ENCODE data around the gene CLSTN2. TPM values are rescaled to one million over a fixed set of nuclear protein-coding genes. Genes with fewer than 3 reads are reported as not detected.

Gene CLSTN2
- total RNA-seq, 1 experiment from 2014 or later: 0.84 TPM

DNA sequence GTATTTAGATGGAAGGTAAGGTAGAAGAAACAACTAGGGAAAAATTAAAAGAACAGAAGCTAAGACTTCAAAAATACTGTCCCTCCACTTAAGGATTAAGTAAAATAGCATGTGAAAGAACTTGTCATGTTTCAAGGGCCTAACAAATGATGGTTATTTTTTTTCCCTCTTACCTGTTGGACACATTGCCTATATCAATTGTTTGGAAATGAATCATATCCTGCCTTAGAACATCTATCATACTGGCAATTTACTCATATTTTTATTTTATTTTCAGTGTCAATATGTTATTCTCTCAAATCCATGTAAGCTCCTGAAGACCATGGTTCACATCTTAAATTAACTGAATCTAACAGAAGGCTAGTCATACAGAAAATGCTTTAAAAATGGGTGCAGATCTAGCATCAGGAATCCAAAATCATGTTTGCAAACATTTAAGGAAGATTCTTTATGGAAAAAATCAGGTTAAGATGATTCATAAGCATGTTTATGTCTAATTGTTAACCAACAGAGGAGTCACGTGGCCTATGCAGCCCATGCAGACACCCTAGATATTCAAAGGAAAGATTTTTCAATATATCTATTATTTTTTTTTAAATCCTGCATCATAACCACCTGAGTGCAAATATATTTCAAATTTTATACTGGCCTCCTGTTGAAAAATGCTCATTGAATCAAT is 607.1 kb downstream of the CLSTN2 start:
- DNase-seq (ENCODE audit: low read depth): no peak

DNA sequence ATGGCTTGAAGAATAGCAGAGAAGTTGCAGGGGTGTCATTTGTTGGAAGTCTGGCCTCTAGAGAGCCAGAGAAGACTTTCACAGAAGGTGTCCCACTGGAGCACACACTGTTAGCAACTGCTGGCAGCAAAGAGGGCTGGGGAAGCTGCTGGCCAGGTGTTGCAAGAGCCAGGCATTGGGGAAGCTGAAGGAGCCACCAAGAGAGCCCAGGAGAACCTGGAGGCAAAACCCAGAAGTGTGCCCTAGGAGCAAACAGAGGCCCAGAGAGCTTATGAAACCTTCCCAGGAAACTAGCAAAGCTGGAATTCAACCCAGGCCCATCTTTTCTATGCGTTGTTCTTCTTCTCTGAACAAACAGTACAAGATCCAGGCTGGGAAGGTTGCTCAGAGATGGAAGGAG is 610.2 kb downstream of the CLSTN2 start:
- DNase-seq (ENCODE audit: low read depth): no peak

GRCh38 chr3:140545756-140546155 is 610.8 kb downstream of the CLSTN2 start:
- peak; percentile 55 for DNase-seq (ENCODE audit: low read depth)

DNA sequence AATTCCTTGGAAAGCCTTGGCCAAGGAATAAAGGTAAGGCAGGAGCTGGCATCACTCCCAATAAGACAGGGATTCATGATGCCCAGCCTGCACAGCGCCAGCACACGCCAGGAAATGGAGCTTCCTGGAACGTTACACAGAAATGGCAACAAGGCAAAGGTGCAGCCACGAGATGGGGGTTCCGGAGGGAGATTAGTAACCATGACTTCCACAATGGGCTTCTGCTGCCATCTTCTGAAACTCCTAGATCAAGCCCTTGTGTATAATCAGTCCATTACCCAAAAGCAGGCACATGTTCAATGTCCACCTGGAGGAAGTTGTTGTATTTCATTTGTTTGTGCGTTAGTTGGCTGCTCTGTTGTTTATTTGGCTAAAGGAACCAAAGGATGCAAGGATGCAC is 611.7 kb downstream of the CLSTN2 start:
- DNase-seq (ENCODE audit: low read depth): peak; percentile 44

- peak; percentile 24 for DNase-seq (ENCODE audit: low read depth)
These were observed 617.4 kb downstream of the CLSTN2 start for GRCh38 chr3:140552403-140552802.

- peak; percentile 88 for DNase-seq (ENCODE audit: low read depth)
These were observed 617.9 kb downstream of the CLSTN2 start for GRCh38 chr3:140552898-140553297.

DNA sequence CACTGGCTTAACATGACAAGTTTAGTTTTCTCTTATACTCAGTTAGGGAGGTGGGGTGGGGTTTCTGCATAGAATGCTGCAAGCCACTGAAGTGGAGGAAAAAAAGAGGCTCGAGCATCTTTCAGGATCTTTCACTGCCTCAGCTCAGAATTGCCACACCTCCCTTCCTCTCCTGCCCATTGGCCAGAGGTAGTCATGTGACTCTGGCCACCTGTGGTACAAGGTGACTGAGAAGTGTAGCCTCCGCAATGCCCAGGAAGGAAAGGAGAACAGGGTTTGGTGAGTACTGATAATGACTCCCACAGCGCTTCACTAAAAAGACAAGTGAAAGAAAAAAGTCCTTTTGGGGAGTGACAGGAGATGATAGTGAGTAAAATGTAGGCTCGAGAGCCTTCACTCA is 618.6 kb downstream of the CLSTN2 start:
- DNase-seq (ENCODE audit: low read depth): no peak

DNA sequence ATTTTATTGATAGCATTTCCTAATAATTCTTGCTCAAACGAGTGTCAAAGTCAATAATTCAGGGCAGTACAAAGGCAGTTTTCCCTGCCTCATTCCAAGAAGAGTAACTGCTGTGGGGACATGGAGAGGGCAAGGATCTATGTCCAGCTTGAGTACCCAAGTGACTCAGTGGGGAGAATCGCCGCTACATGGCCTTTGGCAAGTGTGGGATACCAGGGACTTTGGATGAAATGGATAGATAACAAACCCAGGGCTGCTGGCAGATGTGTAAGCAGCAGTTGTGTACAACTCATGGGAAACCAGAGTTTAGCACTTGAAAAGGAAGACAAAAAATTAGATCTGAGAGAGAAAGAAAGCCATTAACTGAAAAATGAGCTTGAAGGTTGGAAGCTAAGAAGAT is 620.7 kb downstream of the CLSTN2 start:
- peak; percentile 53 for DNase-seq (ENCODE audit: low read depth)

DNA sequence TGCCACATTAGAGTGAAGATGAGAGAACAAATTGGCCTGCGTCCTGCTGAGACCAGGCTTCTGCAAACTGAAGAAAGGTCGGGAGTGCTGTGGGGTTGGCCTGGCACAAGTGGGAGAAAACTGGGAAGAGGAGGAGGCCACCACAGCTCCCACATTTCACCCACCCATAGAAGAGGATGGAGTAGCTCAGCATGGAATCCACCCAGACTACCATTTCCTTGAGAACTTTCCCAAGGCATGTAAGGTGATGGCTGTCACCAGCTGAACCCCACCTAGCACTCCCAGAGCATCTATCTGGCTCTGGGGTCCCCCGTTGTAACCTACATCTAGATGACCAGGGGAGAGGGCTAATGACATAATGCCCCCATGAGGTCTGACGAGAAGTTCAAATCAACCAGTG is 622.5 kb downstream of the CLSTN2 start:
- no peak for DNase-seq (ENCODE audit: low read depth)

GRCh38 chr3:140559546-140559945 is 624.6 kb downstream of the CLSTN2 start:
- no peak for DNase-seq (ENCODE audit: low read depth)

- no peak for DNase-seq (ENCODE audit: low read depth)
These were observed 628.3 kb downstream of the CLSTN2 start for GRCh38 chr3:140563206-140563760.

- no peak for DNase-seq (ENCODE audit: low read depth)
These were observed 633.1 kb downstream of the CLSTN2 start for GRCh38 chr3:140568131-140568530.

DNA sequence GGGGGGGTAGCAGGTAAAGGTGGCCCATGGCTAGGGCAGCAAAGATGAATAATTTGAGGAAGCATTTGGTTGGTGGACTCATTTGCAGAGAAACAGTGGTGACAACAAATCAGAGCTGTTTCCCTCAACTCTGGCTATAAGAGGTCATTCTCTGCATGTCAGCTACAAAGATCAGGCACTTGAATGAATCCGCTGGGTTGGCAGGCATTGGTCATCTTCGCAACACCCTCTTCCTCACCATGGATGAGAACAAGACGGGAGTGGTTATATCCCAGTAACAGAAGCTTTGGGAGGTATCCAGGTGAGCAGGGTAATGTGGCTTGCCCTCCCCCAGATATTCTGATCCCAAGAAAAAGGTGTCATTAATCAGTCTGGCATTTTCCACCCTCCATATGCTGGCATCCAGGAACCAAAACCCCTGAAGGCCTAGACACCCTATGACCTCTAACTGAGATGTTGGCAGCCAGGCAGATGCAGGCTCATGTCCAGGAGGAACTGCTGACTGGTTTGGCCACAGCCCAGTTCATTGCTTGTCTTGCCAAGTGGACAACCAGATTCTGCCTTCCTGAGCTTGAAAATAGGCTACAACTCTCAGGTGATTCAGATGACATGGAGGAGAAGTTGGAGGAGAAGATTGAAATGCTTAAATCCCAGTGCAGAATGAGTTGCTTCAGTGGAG is 634.0 kb downstream of the CLSTN2 start:
- DNase-seq (ENCODE audit: low read depth): peak; percentile 79

DNA sequence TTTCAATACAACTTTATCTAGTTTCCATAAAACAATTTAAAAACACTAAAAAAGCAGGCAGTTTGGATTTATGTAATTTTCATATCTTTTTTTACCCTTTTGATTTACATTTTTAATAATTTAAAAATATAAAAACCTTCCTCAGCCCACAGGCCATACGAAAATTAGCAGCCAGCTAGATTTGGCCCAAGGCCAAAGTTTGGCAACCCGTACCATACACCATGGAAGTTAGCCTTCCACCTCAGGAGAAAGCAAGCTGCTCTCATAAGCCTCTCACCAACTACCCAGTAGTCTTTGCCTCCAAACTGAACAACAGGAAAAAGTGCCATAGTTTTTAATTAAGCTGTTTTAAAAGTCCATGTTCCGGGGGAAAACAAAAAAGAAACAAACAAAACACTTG is 635.6 kb downstream of the CLSTN2 start:
- DNase-seq (ENCODE audit: low read depth): no peak

DNA sequence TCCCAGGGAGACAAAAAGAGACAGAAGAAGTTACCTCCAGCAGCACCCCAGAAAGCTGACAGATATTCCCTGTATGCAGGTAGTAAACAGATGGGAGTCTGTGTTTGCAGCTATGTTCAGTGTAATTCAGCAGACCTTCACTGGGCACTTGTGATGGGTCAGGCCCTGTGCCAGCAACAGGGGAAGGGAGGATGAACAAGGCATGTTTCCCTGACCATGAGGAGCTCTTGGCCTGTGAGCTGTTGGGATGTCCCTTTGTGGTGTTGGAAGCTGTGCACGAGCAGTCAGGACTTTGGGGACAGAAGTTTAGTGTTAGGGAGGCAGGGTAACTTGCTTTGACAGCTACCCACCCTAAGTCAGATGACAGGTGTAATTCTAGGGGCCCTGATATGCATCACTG is 636.9 kb downstream of the CLSTN2 start:
- no peak for DNase-seq (ENCODE audit: low read depth)

- no peak for DNase-seq (ENCODE audit: low read depth)
These were observed 637.3 kb downstream of the CLSTN2 start for GRCh38 chr3:140572334-140572733.

DNA sequence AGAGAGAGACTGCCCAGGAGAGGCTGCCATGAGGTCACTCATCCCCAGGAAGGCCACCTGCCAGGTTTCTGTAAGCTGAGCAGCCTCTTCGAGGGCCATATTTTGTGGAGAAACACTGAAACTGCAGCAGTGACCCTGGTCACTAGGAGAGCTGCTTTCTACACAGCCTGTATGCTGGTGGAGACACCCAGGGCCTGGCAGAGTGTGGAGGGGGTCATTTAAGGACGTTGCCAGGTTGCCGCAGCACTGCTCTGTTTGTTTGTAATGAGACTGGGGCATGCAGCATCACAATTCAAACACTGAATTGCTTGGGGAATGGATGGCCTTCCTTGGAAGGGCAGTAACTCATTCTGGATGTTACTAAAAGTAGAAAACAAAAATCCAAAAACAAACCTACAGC is 638.0 kb downstream of the CLSTN2 start:
- DNase-seq (ENCODE audit: low read depth): no peak

- no peak for DNase-seq (ENCODE audit: low read depth)
These were observed 639.4 kb downstream of the CLSTN2 start for GRCh38 chr3:140574375-140574774.

DNA sequence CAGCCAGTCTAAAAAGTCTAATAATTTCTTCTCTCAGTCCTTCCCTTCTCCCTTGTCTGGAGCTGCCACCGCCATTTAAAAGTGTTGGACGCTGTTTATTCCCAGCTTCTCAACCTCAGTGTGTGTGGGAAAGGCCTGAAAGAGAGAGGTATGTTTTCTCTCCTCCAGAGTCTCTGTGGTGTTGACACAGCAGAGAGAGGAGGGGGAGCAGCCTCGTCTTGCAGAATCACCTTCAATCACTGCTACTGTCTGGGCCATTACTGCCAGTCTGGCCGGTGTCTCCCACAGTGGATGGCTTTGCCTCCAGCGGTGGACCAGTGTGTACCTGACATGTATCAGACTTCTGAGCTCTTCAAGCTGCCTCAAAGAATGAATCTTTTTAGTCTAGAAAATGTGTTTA is 641.5 kb downstream of the CLSTN2 start:
- DNase-seq (ENCODE audit: low read depth): no peak

DNA sequence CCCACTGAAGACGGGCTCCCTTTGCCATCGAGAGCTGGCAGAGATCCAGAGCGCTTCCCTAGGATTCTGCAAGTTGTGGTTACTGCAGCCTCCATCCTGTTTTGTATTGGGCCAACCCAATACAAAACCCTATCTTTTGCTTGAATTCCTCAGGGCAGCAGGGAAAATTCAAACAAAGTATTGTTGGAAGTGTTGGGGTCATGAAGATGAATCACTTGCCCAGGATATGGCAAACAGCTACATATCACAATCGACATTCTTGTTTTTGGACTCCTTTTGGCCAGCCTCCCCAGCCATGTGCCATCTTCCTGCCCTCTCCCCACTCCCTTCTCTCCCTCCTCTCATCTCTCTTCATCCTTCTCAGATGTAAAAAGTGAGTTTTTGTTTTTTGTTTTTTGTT is 642.9 kb downstream of the CLSTN2 start:
- DNase-seq (ENCODE audit: low read depth): peak; percentile 36

GRCh38 chr3:140579260-140579659 is 644.3 kb downstream of the CLSTN2 start:
- no peak for DNase-seq (ENCODE audit: low read depth)

GRCh38 chr3:140580746-140581145 is 645.8 kb downstream of the CLSTN2 start:
- peak; percentile 92 for DNase-seq (ENCODE audit: low read depth)

- no peak for DNase-seq (ENCODE audit: low read depth)
These were observed 649.6 kb downstream of the CLSTN2 start for GRCh38 chr3:140584549-140584948.

All from RPMI7951 (cell line).